IMR-90 (cell line): ENCODE data around the gene FOXQ1. TPM values are rescaled to one million over a fixed set of nuclear protein-coding genes. Genes with fewer than 3 reads are reported as not detected.

Experiments
- ATAC-seq: fragments of 200-7000 bp; cut with Tn5 transposase; 2 replicates; pipeline ENCODE4 v1.9.1; 2020; ENCODE audit warnings: low read depth, mild to moderate bottlenecking, moderate library complexity
- BruUV-seq: library from RNA; stranded (reverse); fragments of 400-500 nt; replicated peaks from 2 replicates; lab custom pipeline; 2021; lab: Mats Ljungman, UMichigan
- CTCF ChIA-PET: fragments of 300-600 bp; formaldehyde crosslinking; extraction: SDS; loops from one replicate; lab custom pipeline; 2021; ENCODE audit warnings: antibody characterized with exemption; lab: Yijun Ruan, JAX
- POLR2A ChIA-PET: fragments of 300-600 bp; sonication (Branson Sonifier 250); formaldehyde crosslinking; loops from one replicate; lab custom pipeline; 2022; ENCODE audit warnings: antibody characterized with exemption; ENCODE audit not compliant: unreplicated experiment; lab: Charles Lee
- DNase-seq: peaks from one replicate; pipeline ENCODE4 v3.0.0; 2013
- H2AFZ ChIP-seq: replicated peaks from 2 replicates; pipeline ENCODE3; 2013; ENCODE audit warnings: low read length, mild to moderate bottlenecking; ENCODE audit not compliant: poor library complexity
- H2AK5ac ChIP-seq: 2 replicates; pipeline ENCODE4 v1.6.1; 2013; ENCODE audit warnings: low read depth, low read length, inconsistent platforms
- H2AK9ac ChIP-seq: replicated peaks from 2 replicates; pipeline ENCODE3; 2013; ENCODE audit warnings: mild to moderate bottlenecking, low read depth, low read length, moderate library complexity; ENCODE audit not compliant: poor library complexity
- H2BK120ac ChIP-seq: 2 replicates; pipeline ENCODE4 v1.6.1; 2013; ENCODE audit warnings: low read depth, low read length, inconsistent platforms
- H2BK15ac ChIP-seq: 3 replicates; pipeline ENCODE4 v1.6.1; 2013; ENCODE audit warnings: low read depth, low read length, inconsistent platforms
- H2BK20ac ChIP-seq: 2 replicates; pipeline ENCODE4 v1.6.1; 2013; ENCODE audit warnings: low read depth, mild to moderate bottlenecking, inconsistent platforms, low read length, moderate library complexity
- H2BK5ac ChIP-seq: 2 replicates; pipeline ENCODE4 v1.6.1; 2013; ENCODE audit warnings: mild to moderate bottlenecking, low read depth, low read length, inconsistent platforms; ENCODE audit not compliant: poor library complexity, severe bottlenecking
- H3K14ac ChIP-seq: replicated peaks from 2 replicates; pipeline ENCODE4 v1.6.1; 2013; ENCODE audit warnings: low read depth, low read length, inconsistent platforms
- H3K18ac ChIP-seq: 2 replicates; pipeline ENCODE4 v1.6.1; 2013; ENCODE audit warnings: low read depth, low read length, control low read depth
- H3K23ac ChIP-seq: 2 replicates; pipeline ENCODE4 v1.6.1; 2013; ENCODE audit warnings: low read depth, low read length, inconsistent platforms
- H3K27ac ChIP-seq: 2 replicates; pipeline ENCODE4 v1.5.1; 2013; ENCODE audit warnings: mild to moderate bottlenecking, control low read depth, low read length; ENCODE audit not compliant: insufficient read depth
- H3K27me3 ChIP-seq: 2 replicates; pipeline ENCODE4 v1.6.1; 2013; ENCODE audit warnings: low read length; ENCODE audit not compliant: control insufficient read depth, insufficient read depth
- H3K36me3 ChIP-seq: 2 replicates; pipeline ENCODE4 v1.6.1; 2013; ENCODE audit warnings: low read length, mixed read lengths; ENCODE audit not compliant: control insufficient read depth, insufficient read depth
- H3K4ac ChIP-seq: 2 replicates; pipeline ENCODE4 v1.6.1; 2013; ENCODE audit warnings: low read depth, low read length, inconsistent platforms
- H3K4me1 ChIP-seq: 2 replicates; pipeline ENCODE4 v1.6.1; 2013; ENCODE audit warnings: low read length, mixed read lengths; ENCODE audit not compliant: control insufficient read depth, insufficient read depth
- H3K4me2 ChIP-seq: 2 replicates; pipeline ENCODE4 v1.6.1; 2013; ENCODE audit warnings: low read depth, mild to moderate bottlenecking, control low read depth, low read length, moderate library complexity
- H3K4me3 ChIP-seq: 2 replicates; pipeline ENCODE4 v1.5.1; 2013; ENCODE audit warnings: low read depth, mild to moderate bottlenecking, control low read depth, low read length, moderate library complexity; ENCODE audit not compliant: insufficient read depth
- H3K56ac ChIP-seq: 2 replicates; pipeline ENCODE4 v1.6.1; 2013; ENCODE audit warnings: low read length, inconsistent platforms; ENCODE audit not compliant: insufficient read depth; ENCODE audit errors: extremely low read depth
- H3K79me1 ChIP-seq, 2 experiments: 2 replicates each; pipeline ENCODE4 v1.6.1; 2013; ENCODE audit warnings: low read length in 2 of 2, inconsistent platforms in 1 of 2, low read depth in 1 of 2
- H3K9ac ChIP-seq: 2 replicates; pipeline ENCODE4 v1.6.1; 2013; ENCODE audit warnings: low read depth, low read length, control low read depth
- H3K9me1 ChIP-seq: 2 replicates; pipeline ENCODE4 v1.6.1; 2013; ENCODE audit warnings: low read length, inconsistent platforms; ENCODE audit not compliant: insufficient read depth
- H3K9me3 ChIP-seq: 2 replicates; pipeline ENCODE4 v1.6.1; 2013; ENCODE audit warnings: low read length; ENCODE audit not compliant: control insufficient read depth, insufficient read depth
- H4K20me1 ChIP-seq: 2 replicates; pipeline ENCODE4 v1.6.1; 2013; ENCODE audit warnings: low read length, inconsistent platforms; ENCODE audit not compliant: insufficient read depth
- H4K5ac ChIP-seq: 2 replicates; pipeline ENCODE4 v1.6.1; 2013; ENCODE audit warnings: mild to moderate bottlenecking, low read depth, low read length, control low read depth
- H4K8ac ChIP-seq, 2 experiments: 2 replicates each; pipeline ENCODE4 v1.6.1; 2013; ENCODE audit warnings: low read depth in 2 of 2, low read length in 2 of 2, control low read depth in 1 of 2, inconsistent platforms in 1 of 2
- H4K91ac ChIP-seq: 2 replicates; pipeline ENCODE4 v1.6.1; 2013; ENCODE audit warnings: low read depth, low read length, inconsistent platforms; ENCODE audit not compliant: insufficient read depth
- BHLHE40 ChIP-seq: fragments of 150-350 bp; IDR thresholded peaks from 2 replicates; pipeline ENCODE4 v1.6.1; 2016; ENCODE audit warnings: mild to moderate bottlenecking, low read depth, low read length
- CEBPB ChIP-seq: IDR thresholded peaks from 2 replicates; pipeline ENCODE4 v1.6.1; 2012; ENCODE audit warnings: low read depth, low read length, improper control_type of control experiment
- CHD1 ChIP-seq: IDR thresholded peaks from 2 replicates; pipeline ENCODE4 v1.6.1; 2012; ENCODE audit warnings: low read depth, low read length, improper control_type of control experiment
- FOS ChIP-seq: fragments of 150-350 bp; IDR thresholded peaks from 2 replicates; pipeline ENCODE4 v1.6.1; 2016; ENCODE audit warnings: low read depth, low read length
- MAFK ChIP-seq: IDR thresholded peaks from 2 replicates; pipeline ENCODE4 v1.6.1; 2012; ENCODE audit warnings: low read depth, low read length, improper control_type of control experiment
- MAZ ChIP-seq: IDR thresholded peaks from 2 replicates; pipeline ENCODE4 v1.6.1; 2012; ENCODE audit warnings: low read depth, mild to moderate bottlenecking, low read length, improper control_type of control experiment, moderate library complexity, borderline replicate concordance
- MXI1 ChIP-seq: IDR thresholded peaks from 2 replicates; pipeline ENCODE4 v1.6.1; 2012; ENCODE audit warnings: low read depth, mild to moderate bottlenecking, low read length, moderate library complexity, borderline replicate concordance
- NFE2L2 ChIP-seq: fragments of 150-350 bp; IDR thresholded peaks from 2 replicates; pipeline ENCODE4 v1.6.1; 2016; ENCODE audit warnings: low read depth, mild to moderate bottlenecking, low read length
- POLR2A ChIP-seq: IDR thresholded peaks from 2 replicates; pipeline ENCODE4 v1.6.1; 2012; ENCODE audit warnings: mild to moderate bottlenecking, low read depth, low read length
- RAD21 ChIP-seq: IDR thresholded peaks from 2 replicates; pipeline ENCODE4 v1.6.1; 2012; ENCODE audit warnings: low read length, improper control_type of control experiment
- RCOR1 ChIP-seq: IDR thresholded peaks from 2 replicates; pipeline ENCODE4 v1.6.1; 2012; ENCODE audit warnings: mild to moderate bottlenecking, low read length, improper control_type of control experiment; ENCODE audit not compliant: insufficient replicate concordance
- RFX5 ChIP-seq: IDR thresholded peaks from 2 replicates; pipeline ENCODE4 v1.8.0; 2012; ENCODE audit warnings: low read depth, mild to moderate bottlenecking, low read length, moderate library complexity
- SMC3 ChIP-seq: fragments of 150-350 bp; IDR thresholded peaks from 2 replicates; pipeline ENCODE4 v1.6.1; 2016; ENCODE audit warnings: low read depth, mild to moderate bottlenecking, antibody characterized with exemption, low read length, moderate library complexity
- WGBS, 2 experiments: methylation state at CpG; one replicate each; pipeline versions ENCODE4 v1.1.5 to v1.1.7; 2013; ENCODE audit warnings: missing lambda C conversion rate in 2 of 2; ENCODE audit not compliant: insufficient read length in 1 of 2; ENCODE audit errors: extremely low coverage in 2 of 2; 5-methylcytosine and 5-hydroxymethylcytosine counted together
- dilution Hi-C: fragments of 300-500 bp; cut with HindIII; formaldehyde crosslinking; loops from one replicate; pipeline ENCODE4 v1.14.3; 2018; ENCODE audit warnings: low sequenced_read_pairs; ENCODE audit not compliant: unreplicated experiment
- in situ Hi-C: fragments of 300-500 bp; cut with MboI; formaldehyde crosslinking; loops from 3 replicates; pipeline ENCODE4 v1.14.3; 2019; ENCODE audit warnings: low sequenced_read_pairs, inconsistent platforms, mixed read lengths
- intact Hi-C: fragments of 100-400 bp; cut with micrococcal nuclease; formaldehyde crosslinking; loops from 2 replicates; pipeline ENCODE4 v1.10.0; 2022
- polyA plus RNA-seq, 3 experiments: library from polyadenylated mRNA; depleted of rRNA; stranded (reverse); fragments of >200 nt; gene quantifications; 2 replicates each; pipeline ENCODE4 v1.2.3, GENCODE V29; 2012; ENCODE audit warnings: low replicate concordance in 1 of 3
- total RNA-seq: library from RNA; depleted of rRNA; stranded (reverse); fragments of >200 nt; gene quantifications from 2 replicates; pipeline ENCODE4 v1.2.3, GENCODE V29; 2012
- TF ChIP-seq, protein P1 (sequence below): fragments of 150-350 bp; IDR thresholded peaks from 2 replicates; pipeline ENCODE4 v1.6.1; 2017; ENCODE audit warnings: mild to moderate bottlenecking, antibody characterized with exemption, low read length, low read depth
- TF ChIP-seq, protein P2 (sequence below): conservative IDR thresholded peaks from 2 replicates; pipeline ENCODE4 v1.5.1; 2012; ENCODE audit warnings: mild to moderate bottlenecking, low read depth, low read length, improper control_type of control experiment
- TF ChIP-seq, protein P3 (sequence below): fragments of 150-350 bp; IDR thresholded peaks from 2 replicates; pipeline ENCODE4 v1.6.1; 2016; ENCODE audit warnings: low read depth, mild to moderate bottlenecking, low read length, moderate library complexity, borderline replicate concordance

Gene FOXQ1
- total and polyA plus RNA-seq, 2 of the 4 experiments (the other 2 are of a cell fraction), result not detected

DNA sequence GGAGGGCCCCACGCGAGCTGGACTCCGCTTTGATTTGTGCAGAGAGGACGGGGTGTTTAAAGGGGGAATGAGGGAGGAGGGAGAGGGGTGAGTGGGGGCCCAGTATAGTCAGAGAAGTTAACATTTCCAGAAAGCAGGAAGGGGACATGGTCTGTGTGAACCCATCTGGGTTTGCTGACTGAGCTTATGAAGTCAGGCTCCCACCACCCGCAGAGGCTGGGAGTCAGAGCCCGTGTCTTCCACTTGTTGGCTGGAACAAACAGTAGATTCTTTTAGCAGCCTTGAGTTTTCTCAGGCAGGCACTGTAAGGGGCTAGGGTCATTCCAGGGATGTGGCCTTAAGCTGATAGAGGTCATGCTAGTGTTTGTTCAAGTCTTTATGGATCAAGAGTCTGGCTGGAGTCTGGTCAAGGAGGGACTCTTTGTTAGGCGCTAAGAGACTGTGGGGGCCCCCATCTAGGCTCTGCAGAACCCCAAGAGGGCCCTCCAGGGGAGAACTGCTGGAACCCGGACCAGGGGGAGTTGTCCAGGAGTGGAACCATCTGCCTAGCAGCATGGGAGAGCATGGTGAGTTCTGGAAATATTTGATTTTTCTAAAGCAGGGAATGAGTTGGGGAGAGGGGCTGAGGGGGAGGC lies 31.1 kb upstream of the FOXQ1 start:
- Histone ChIP-seq H3K14ac (no peak overlapping the region), H2AFZ (no peak overlapping the region), H4K91ac (no peak overlapping the region), H3K4me3 (no peak overlapping the region), H3K9me3 (no peaks in the 10 kb centered on the region), H4K20me1 (0 out of 2 replicates have a peak, but pooled peaks cover 2% of the 10 kb centered on the region), H3K4me1 (peaks cover 5% of the 10 kb centered on the region), H3K36me3 (no peaks in the 10 kb centered on the region), H4K5ac (no peak overlapping the region), H3K4ac (no peak overlapping the region), H2BK120ac (no peak overlapping the region), H3K9ac (no peak overlapping the region), H3K56ac (no peak overlapping the region), H3K27me3 (peaks cover 8% of the 10 kb centered on the region; the same call in 1 of the 2 replicates), H2BK5ac (no peak overlapping the region), H3K9me1 (peaks cover 4% of the 10 kb centered on the region; the same call in 1 of the 2 replicates), H2BK20ac (no peak overlapping the region), H3K18ac (no peak overlapping the region), H4K8ac (no peak overlapping the region), H3K79me1 (no peaks in the 10 kb centered on the region), H3K23ac (no peak overlapping the region), H2BK15ac (no peak overlapping the region), H2AK5ac (no peak overlapping the region), H3K4me2 (no peak overlapping the region), H2AK9ac (no peak overlapping the region), H3K27ac (no peak overlapping the region)
- no peak for DNase-seq
- POLR2A ChIA-PET, result no interaction called here
- CTCF ChIA-PET, result no interaction called here
- dilution Hi-C loops, result no loop called here
- intact Hi-C loops, result no loop called here
- BruUV-seq, result no TSS peak
- WGBS, 2 experiments, result 58% methylated on average over 2 of the region's 8 CpGs; no CpG with 5 or more reads in 1 of the 2 experiments
- in situ Hi-C loops, result no loop called here
- TF ChIP-seq, protein P1, sequence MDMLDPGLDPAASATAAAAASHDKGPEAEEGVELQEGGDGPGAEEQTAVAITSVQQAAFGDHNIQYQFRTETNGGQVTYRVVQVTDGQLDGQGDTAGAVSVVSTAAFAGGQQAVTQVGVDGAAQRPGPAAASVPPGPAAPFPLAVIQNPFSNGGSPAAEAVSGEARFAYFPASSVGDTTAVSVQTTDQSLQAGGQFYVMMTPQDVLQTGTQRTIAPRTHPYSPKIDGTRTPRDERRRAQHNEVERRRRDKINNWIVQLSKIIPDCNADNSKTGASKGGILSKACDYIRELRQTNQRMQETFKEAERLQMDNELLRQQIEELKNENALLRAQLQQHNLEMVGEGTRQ, result no peak
- no peak for TF ChIP-seq MXI1
- TF ChIP-seq BHLHE40, result no peak
- TF ChIP-seq NFE2L2, result no peak
- TF ChIP-seq RCOR1, result no peak
- TF ChIP-seq RFX5, result no peak
- TF ChIP-seq MAFK, result no peak
- no peak for TF ChIP-seq POLR2A
- TF ChIP-seq CHD1, result no peak
- TF ChIP-seq, protein P2, sequence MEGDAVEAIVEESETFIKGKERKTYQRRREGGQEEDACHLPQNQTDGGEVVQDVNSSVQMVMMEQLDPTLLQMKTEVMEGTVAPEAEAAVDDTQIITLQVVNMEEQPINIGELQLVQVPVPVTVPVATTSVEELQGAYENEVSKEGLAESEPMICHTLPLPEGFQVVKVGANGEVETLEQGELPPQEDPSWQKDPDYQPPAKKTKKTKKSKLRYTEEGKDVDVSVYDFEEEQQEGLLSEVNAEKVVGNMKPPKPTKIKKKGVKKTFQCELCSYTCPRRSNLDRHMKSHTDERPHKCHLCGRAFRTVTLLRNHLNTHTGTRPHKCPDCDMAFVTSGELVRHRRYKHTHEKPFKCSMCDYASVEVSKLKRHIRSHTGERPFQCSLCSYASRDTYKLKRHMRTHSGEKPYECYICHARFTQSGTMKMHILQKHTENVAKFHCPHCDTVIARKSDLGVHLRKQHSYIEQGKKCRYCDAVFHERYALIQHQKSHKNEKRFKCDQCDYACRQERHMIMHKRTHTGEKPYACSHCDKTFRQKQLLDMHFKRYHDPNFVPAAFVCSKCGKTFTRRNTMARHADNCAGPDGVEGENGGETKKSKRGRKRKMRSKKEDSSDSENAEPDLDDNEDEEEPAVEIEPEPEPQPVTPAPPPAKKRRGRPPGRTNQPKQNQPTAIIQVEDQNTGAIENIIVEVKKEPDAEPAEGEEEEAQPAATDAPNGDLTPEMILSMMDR, result no peak
- TF ChIP-seq MAZ, result no peak
- TF ChIP-seq, protein P3, sequence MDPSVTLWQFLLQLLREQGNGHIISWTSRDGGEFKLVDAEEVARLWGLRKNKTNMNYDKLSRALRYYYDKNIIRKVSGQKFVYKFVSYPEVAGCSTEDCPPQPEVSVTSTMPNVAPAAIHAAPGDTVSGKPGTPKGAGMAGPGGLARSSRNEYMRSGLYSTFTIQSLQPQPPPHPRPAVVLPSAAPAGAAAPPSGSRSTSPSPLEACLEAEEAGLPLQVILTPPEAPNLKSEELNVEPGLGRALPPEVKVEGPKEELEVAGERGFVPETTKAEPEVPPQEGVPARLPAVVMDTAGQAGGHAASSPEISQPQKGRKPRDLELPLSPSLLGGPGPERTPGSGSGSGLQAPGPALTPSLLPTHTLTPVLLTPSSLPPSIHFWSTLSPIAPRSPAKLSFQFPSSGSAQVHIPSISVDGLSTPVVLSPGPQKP, result no peak
- no peak for TF ChIP-seq CEBPB
- TF ChIP-seq RAD21, result no peak
- TF ChIP-seq FOS, result no peak
- TF ChIP-seq SMC3, result no peak
- no peak for ATAC-seq
